ENCODE data around the gene ATP6V0B. TPM values are rescaled to one million over a fixed set of nuclear protein-coding genes. Genes with fewer than 3 reads are reported as not detected.
A peak's percentile ranks its signal among the peaks of the same experiment; 100 is the strongest.

ATP6V0B gene
- total RNA-seq, 4 donors from 2014 or later, result 29.2 to 203 (median 97.9) TPM

DNA sequence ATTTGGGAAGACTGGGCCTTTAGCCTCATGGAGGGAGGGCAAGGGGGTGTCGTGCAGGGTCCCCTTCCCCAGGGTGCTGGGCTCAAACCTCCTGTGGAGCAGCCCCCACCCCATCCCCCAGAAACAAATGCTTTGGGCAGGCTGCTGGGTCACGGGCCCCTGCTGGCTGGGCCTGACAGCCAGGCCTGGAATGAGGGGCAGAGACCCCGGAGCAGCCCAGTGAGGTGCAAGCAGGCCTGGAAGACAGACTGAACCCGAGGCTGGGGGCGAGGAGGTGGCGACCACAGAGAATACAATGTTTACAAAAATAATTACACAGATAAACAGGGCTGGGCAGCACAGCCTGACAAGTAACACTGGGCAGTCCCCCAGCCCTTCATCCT lies 22.0 kb downstream of the ATP6V0B start:
- peak overlapping the region in 2 of 4 donors; percentile 37 to 68 for H3K27ac ChIP-seq
- WGBS, 2 donors (ENCODE audit: low coverage in 1 of 2), result 44 to 92% methylated on average over 3 to 6 of the region's 6 CpGs
- no peaks in the 10 kb centered on the region for H3K9me3 ChIP-seq
- no peak for DNase-seq
- no peak for TF ChIP-seq EP300 (IDR thresholded peaks at IDR 0.05; ENCODE audit: low read depth)
- TF ChIP-seq POLR2AphosphoS5 (IDR thresholded peaks at IDR 0.05), result no peak
- TF ChIP-seq, protein P1, sequence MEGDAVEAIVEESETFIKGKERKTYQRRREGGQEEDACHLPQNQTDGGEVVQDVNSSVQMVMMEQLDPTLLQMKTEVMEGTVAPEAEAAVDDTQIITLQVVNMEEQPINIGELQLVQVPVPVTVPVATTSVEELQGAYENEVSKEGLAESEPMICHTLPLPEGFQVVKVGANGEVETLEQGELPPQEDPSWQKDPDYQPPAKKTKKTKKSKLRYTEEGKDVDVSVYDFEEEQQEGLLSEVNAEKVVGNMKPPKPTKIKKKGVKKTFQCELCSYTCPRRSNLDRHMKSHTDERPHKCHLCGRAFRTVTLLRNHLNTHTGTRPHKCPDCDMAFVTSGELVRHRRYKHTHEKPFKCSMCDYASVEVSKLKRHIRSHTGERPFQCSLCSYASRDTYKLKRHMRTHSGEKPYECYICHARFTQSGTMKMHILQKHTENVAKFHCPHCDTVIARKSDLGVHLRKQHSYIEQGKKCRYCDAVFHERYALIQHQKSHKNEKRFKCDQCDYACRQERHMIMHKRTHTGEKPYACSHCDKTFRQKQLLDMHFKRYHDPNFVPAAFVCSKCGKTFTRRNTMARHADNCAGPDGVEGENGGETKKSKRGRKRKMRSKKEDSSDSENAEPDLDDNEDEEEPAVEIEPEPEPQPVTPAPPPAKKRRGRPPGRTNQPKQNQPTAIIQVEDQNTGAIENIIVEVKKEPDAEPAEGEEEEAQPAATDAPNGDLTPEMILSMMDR (IDR thresholded peaks at IDR 0.05), result no peak
- no peak for TF ChIP-seq POLR2A (IDR thresholded peaks at IDR 0.05)
- H3K36me3 ChIP-seq, result no peaks in the 10 kb centered on the region
- no peak overlapping the region for H3K4me3 ChIP-seq
- intact Hi-C loops (cut with DNase I; ENCODE audit: low total_unique reads) (no loop called here), in situ Hi-C loops (cut with MboI; ENCODE audit: low pct_ligation_motif_present in 1 of 4, low pct_unique_long_range_greater_than_20kb in 1 of 4, low sequenced_read_pairs in 3 of 4) (loop anchor here in 1 of 4 donors (10.0 kb wide), 1 partner anchor 48 kb away; no protein-coding TSS in a partner anchor)
- no peaks in the 10 kb centered on the region for H3K27me3 ChIP-seq
- peaks cover 0 to 16% (median 7%) of the 10 kb centered on the region in 4 donors for H3K4me1 ChIP-seq

- H3K27ac ChIP-seq, result peak overlapping the region in 3 of 4 donors; percentile 6 to 68 (median 37)
- in situ Hi-C loops (cut with MboI; ENCODE audit: low pct_ligation_motif_present in 1 of 4, low pct_unique_long_range_greater_than_20kb in 1 of 4, low sequenced_read_pairs in 3 of 4), result loop anchor here in 1 of 4 donors (10.0 kb wide), 1 partner anchor 47 kb away; no protein-coding TSS in a partner anchor
- TF ChIP-seq EP300 (IDR thresholded peaks at IDR 0.05; ENCODE audit: low read depth), result no peak
- no peak for TF ChIP-seq POLR2AphosphoS5 (IDR thresholded peaks at IDR 0.05)
- peak; percentile 39 for TF ChIP-seq POLR2A (IDR thresholded peaks at IDR 0.05)
- TF ChIP-seq, protein P1 (IDR thresholded peaks at IDR 0.05), result peak in 1 of 5 experiments; percentile 13
- peaks cover 0 to 9% (median 3%) of the 10 kb centered on the region in 4 donors for H3K4me1 ChIP-seq
- no peaks in the 10 kb centered on the region for H3K27me3 ChIP-seq
- H3K4me3 ChIP-seq, result peak overlapping the region in 2 of 4 donors; percentile 1 to 12
- peak; percentile 41 for DNase-seq
- 70% methylated on average over 12 of the region's 22 CpGs; no CpG with 5 or more reads in 1 of the 2 donors for WGBS, 2 donors (ENCODE audit: low coverage in 1 of 2)
- H3K9me3 ChIP-seq, result no peaks in the 10 kb centered on the region
- H3K36me3 ChIP-seq, result no peaks in the 10 kb centered on the region
- intact Hi-C loops (cut with DNase I; ENCODE audit: low total_unique reads), result no loop called here
Observed at GRCh38 chr1:43997295-43997999, 22.7 kb downstream of the ATP6V0B start.

- 73% methylated on average over 11 of the region's 11 CpGs; no CpG with 5 or more reads in 1 of the 2 donors for WGBS, 2 donors (ENCODE audit: low coverage in 1 of 2)
- Histone ChIP-seq H3K4me1 (peaks cover 0 to 8% (median 2%) of the 10 kb centered on the region in 4 donors), H3K36me3 (no peaks in the 10 kb centered on the region), H3K27ac (peak overlapping the region in 3 of 4 donors; percentile 6 to 68 (median 37)), H3K27me3 (no peaks in the 10 kb centered on the region), H3K4me3 (peak overlapping the region in 2 of 4 donors; percentile 1 to 12), H3K9me3 (no peaks in the 10 kb centered on the region)
- DNase-seq, result no peak
- intact Hi-C loops (cut with DNase I; ENCODE audit: low total_unique reads), result no loop called here
- TF ChIP-seq POLR2A (IDR thresholded peaks at IDR 0.05) (no peak), POLR2AphosphoS5 (IDR thresholded peaks at IDR 0.05) (no peak), EP300 (IDR thresholded peaks at IDR 0.05; ENCODE audit: low read depth) (no peak)
- TF ChIP-seq, protein P1 (IDR thresholded peaks at IDR 0.05), result no peak
- in situ Hi-C loops (cut with MboI; ENCODE audit: low pct_ligation_motif_present in 1 of 4, low pct_unique_long_range_greater_than_20kb in 1 of 4, low sequenced_read_pairs in 3 of 4), result loop anchor here in 1 of 4 donors (10.0 kb wide), 1 partner anchor 47 kb away; no protein-coding TSS in a partner anchor
Observed at GRCh38 chr1:43998000-43998378, 23.2 kb downstream of the ATP6V0B start.

DNA sequence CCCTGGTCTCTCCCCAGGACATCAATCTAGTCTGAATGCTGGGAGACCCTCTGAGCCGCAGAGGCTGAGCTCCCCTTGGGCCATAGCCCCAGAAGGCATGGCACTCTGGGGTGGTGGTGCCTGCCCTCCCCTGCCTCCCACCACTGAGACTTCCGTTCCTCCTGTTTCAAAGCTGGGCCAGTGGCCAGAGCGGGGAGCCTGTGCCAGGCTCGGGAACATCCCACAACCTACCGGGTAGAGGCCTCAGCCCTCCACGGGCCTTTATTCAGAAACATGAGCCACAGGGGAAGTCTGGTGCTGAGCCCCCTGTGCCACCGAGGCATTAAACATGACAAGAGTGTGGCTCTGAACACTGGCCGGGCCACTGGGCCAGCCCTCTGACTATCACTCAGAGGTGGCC lies 24.7 kb downstream of the ATP6V0B start:
- H3K36me3 ChIP-seq, result no peaks in the 10 kb centered on the region
- peaks cover 0 to 8% (median 2%) of the 10 kb centered on the region in 4 donors for H3K4me1 ChIP-seq
- no peak overlapping the region for H3K4me3 ChIP-seq
- intact Hi-C loops (cut with DNase I; ENCODE audit: low total_unique reads) (no loop called here), in situ Hi-C loops (cut with MboI; ENCODE audit: low pct_ligation_motif_present in 1 of 4, low pct_unique_long_range_greater_than_20kb in 1 of 4, low sequenced_read_pairs in 3 of 4) (loop anchor here in 1 of 4 donors (10.0 kb wide), 1 partner anchor 45 kb away; no protein-coding TSS in a partner anchor)
- H3K27me3 ChIP-seq, result no peaks in the 10 kb centered on the region
- H3K9me3 ChIP-seq, result no peaks in the 10 kb centered on the region
- no peak for DNase-seq
- TF ChIP-seq, protein P1 (IDR thresholded peaks at IDR 0.05), result no peak
- TF ChIP-seq POLR2AphosphoS5 (IDR thresholded peaks at IDR 0.05) (no peak), POLR2A (IDR thresholded peaks at IDR 0.05) (no peak), EP300 (IDR thresholded peaks at IDR 0.05; ENCODE audit: low read depth) (no peak)
- 97% methylated on average over 8 of the region's 8 CpGs; no CpG with 5 or more reads in 1 of the 2 donors for WGBS, 2 donors (ENCODE audit: low coverage in 1 of 2)
- H3K27ac ChIP-seq, result no peak overlapping the region
